NCI-H526 treated with DMSO at 0.1 percent for 48 hours (cell line): ENCODE results near the gene ZBTB7C.

Source experiments
- DNase-seq: peaks from one replicate; lab custom pipeline; 2025; lab: John Stamatoyannopoulos, UW

Gene ZBTB7C

DNA sequence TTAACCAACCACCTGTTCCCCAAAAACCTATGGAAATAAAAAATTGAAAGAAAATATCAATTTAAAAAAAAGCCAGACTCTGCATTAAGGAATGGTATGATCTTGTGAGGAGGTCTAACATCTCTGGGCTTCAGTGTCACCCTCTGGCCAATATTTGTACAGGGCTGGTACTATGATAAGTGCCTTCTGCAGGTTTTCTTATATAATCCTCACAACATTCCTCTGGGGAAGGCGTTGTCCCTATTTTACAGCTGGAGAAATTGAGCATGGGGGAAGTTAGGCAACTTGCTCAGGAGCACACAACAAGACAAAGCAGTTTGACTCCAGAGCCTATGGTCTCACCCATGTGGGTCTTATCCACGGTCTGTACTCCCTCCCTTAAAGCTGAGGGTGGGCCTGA, 86.0 kb downstream of the ZBTB7C start:
- no peak for DNase-seq

DNA sequence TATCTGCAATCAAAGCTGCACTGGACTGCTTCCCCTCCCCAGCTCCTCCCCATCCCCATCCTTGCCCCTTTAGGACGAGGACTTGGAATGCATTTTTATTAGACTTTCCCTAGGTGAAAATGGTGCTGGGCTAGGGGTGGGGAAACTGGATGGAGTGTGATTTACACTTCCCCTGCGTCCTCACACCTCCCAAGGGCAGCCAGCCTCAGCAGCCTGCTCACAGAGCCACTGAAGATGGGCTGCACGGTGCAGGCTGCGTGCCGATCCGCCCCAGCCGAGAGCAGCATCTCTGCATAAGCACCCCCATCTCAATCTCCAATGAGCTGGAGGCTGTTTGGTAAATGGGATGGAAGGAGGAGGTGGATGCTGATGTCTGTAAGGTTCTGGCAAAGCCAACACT, 87.6 kb downstream of the ZBTB7C start:
- no peak for DNase-seq

DNA sequence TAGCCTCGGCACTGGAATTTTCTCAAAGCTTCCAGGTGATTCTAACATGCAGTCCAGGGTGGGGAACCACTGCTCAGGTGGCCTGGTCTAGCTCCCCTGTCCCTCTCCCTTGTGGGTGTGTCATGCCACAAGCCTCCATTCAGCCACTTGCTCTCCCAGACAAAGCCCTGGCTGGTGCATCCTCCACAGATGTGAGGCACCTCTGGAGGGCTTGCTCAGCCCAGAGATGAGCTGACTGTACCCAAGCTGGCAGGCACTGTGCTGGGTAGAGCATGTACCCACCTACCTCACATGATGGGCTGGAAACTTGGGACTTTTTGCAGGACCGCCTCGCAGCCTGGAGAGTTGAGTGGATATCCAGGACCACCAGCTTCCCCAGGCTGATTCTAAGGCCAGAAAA, 88.1 kb downstream of the ZBTB7C start:
- no peak for DNase-seq

DNA sequence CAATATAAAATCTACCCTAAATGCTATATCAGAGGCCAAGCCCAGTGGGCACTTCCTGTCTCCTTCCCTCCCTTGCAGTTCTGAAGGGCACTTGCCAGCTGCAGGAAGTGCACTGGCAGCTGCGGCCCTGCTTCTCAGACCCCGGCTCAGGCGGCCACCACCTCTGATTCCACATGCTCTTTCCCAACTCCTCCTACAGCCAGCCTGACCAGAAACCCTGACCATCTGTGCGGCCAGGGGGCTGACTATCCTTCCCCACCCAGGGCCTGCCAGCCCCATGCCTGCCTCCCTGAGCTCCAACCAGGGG, 88.6 kb downstream of the ZBTB7C start:
- DNase-seq, result no peak

DNA sequence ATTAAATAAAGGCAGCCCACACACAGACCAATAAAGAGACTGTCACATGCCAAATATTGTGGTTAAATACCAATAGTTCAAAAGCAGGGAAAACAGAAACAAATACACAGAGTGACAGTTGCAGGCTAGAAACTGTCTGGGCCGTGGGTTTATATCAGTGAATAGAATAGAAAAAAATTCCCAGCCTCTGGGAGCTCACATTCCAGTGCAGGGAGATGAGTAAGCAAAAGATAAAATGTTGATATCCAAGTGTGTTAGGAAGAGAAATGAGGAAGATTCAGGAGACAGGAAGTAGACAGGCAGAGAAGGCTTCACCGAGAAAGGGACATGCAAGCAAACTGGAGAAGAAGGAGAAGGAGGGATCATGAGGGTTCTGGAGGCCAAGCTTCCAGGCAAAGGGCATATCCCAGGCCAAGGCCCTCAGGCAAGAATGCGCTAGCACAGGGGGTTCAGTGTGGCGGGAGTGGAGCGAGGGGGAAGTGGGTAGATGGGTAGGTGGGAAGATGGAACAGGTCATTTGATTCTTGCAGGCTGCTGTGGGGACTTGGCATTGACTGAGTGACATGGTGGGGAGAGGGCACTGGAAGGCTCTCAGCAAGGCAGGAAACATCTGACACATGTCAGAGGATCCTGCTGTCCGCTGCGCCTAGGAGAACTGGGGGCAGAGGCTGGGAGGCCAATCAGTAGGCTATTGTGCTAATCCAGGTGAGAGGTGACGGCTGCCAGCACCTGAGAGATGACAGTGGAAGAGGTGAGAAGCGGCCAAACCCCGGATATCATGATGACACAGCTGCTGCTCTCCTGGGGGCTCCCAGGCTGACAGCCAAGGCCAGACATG, 89.2 kb downstream of the ZBTB7C start:
- no peak for DNase-seq

DNA sequence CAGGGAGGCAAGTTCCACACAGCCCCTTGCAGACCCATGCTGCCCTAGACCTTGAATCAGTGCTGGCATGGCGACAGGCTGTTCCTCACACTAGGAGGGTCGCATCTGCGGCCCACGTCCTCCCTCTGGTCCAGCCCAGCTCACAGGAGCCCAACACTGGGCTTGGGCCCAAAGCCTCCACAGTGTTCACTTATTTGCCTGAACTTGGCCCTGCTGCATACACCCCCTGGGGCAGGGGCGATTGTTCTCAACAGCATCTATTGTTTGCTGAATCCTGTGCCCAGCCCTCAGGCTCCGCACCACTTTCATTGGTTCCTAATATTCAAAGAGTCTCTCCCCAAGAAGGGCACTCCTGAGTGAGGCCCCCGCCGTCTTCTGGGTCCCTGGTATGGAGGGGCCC, 90.7 kb downstream of the ZBTB7C start:
- DNase-seq, result no peak

DNA sequence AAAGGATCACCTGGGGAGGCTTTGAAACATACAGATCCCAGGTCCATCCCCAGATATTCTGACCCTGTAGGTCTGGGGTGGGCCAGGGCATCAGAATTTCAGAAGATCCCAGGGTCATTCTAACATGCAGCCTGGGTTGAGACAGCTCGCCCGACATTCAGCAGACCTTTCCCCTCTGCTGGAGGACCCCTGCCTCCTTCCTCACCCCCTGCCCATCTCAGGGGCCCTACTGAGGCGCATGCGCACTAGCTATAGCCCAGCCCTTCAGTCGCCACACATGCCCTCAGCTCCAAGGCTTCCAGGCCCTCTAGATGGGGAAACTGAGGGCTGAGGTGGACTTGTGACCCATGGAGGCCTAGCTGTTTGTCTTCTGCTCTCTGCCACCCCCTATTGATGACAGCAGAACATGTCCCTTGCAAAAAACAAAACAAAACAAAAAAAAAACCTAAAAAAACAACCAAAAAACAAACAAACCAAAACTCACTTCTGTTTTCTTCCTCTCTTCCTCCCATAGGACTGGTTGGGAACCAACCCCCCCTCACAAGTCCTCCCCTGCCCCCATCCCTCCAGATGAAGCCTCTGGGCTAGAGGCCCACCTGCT, 91.3 kb downstream of the ZBTB7C start:
- no peak for DNase-seq

DNA sequence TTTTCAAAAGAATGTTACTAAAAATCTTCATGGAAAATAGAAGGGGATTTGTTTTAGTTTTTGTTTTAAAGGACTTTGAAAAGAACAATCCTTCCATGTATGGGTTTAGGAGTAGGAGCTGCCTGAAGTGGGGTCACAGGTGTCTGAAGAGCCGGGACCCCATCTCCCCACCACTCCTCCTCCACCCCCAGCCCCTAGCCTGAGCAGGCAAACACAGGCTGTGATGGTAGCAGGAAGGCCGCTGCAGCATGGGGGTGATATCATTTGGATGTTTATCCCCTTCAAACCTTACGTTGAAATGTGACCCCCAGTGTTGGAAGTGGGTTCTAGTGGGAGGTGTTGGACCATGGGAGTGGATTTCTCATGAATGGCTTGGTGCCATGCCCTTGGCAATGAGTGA, 93.0 kb downstream of the ZBTB7C start:
- DNase-seq, result no peak

DNA sequence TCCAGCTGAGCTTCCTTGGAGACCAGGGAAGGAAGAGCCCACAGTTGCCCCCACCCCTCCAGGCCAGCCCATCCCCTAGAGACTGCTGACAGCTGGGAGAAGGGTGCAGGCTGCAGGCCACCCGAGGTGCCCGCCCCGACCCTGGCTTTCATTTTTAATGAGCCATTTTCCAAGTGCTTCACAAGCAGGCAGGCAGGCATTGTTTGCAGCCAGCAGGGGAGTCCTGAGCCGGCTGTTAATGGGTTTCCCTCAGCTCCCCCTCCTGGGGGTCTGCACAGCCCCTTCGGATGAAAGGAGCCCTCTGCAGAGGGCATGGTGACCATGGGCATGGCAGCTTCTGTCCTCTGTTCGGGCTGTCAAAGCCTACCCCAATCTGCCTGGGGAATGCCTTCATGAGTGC, 94.5 kb downstream of the ZBTB7C start:
- no peak for DNase-seq

DNA sequence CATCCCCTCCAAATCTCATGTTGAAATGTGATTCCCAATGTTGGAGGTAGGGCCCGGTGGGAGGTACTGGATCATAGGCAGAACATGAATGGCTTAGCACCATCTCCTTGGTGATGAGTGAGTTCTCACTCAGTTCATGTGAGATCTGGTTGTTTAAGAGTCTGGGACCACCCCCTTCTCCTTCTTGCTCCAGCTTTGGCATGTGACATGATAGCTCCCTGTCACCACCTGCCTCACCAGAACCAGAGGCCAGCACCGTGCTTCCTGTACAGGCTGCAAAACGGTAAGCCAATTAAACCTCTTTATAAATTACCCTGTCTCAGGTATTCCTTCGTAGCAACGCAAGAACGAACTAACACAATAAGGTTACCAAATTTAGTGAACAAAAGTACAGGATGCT, 95.4 kb downstream of the ZBTB7C start:
- no peak for DNase-seq

DNA sequence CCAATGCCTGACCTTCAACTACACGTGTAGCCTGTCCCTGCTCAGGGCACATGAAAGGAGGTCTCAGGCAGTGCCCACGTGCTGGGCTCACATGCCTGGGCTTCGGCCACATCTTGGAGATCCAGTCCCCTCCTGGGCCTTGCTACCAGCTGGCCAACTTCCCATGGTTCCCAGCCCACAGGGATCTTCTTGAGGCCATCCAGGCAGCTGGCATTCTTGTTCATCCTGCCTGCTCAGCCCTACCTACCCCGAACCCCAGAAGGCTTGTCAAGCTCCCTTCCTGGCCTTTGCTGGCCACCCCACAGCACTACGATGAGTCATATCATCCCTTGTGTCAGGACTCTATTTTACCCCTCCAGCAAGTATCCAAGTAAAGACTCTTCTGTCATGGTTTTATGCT, 97.1 kb downstream of the ZBTB7C start:
- DNase-seq, result no peak

DNA sequence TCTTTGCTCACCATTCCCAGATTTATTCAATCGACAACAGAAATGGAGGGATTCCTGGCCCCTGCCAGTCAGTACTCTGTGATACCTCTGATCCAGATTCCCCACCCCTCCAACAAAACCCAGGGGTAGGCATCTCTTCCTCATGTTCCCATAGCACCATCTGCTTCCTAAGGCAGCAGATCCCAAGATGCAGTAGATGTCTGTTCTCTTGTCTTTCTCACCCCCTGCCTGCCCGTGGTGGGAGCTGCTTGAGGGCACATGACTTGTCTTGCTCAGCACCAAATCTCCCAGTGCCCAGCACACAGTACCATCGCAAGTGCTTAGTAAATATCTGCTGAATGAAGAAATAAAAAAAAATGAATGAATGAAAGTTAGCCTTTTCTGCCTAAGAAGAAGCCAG, 98.2 kb downstream of the ZBTB7C start:
- no peak for DNase-seq

DNA sequence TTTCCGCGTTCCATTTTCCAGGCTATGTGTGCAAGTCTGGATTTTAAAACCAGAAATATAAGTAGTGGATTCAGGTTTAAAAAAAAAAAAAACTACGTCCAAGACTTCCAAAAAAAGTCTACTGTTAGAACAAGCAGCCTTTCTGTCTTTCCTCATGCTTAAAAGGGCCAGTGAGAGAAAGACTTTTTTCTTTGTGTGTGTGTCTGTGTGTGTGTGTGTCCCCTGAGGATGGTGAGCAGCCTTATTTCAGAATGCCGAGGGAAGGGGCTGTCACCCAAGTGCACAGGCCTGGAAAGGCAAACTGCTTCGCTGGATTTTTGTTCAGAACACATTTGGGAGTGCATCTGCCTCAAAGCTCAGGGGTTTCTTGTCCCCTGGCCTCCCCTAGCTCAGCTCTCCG, 98.8 kb downstream of the ZBTB7C start:
- no peak for DNase-seq

DNA sequence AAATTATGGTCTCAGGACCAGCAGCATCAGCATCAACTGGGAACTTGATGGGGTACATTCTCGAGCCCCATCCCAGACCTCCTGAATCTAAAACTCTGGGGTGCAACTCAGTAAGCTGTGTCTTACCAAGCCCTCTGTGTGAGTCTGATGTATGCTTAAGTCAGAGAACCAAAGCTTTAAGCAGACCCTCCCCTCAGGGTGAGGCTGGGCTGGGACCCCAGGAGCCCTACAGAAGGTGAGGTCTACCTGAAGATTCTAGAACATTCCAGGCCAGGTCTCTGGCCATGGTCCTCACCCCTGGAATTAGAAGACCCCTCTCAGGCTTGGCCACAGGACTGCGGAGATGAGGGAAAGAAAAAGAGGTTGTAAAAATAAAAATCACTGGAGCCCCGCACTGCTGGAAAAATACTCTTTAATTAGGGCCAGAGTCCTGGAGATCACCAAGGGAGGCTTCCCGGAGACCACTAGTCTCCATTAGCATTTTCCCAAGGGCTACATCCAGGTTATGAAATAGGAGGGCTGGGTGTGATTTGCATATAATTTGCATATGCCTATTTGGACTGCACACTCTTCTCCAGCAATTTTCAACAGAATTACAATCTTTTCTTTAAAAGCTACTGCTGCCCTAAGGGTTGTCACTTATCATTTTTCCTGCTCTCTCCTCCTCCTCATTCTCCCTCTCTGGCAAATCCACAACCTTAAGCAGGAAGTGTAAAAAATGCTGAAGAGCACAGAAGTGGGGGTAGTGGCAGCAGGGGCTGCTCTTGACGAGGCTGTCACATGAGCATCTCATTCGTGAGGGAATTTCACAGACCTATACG, 100.2 kb downstream of the ZBTB7C start:
- peak; percentile 89 for DNase-seq

DNA sequence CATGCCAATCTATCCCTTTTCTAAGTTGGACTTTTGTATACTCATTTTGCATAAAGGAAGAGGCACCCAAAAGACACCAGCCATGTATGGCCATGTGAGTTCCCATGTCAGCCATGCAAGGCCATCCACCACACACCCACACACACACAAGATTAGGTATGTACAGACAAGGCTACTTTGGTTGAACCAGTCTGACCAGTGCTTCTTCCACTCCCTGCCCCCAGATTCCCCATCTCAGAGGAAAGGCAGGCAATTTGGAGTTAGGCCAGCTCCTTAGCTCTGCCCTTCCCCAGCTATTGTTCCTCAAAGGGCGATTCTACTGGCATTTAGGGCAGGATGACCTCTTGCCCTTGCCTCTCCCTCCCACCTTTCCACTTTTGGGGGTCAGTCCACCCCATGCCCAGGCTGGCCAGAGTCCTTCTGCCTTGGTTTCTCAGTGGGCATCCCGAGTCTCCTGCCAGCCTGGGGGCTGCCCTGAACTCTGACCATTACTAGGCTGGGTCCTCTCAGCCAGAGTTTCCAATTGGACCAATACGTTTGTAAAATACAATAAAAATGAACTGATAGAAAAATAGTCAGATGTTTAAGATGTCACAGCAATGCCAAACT, 101.1 kb downstream of the ZBTB7C start:
- DNase-seq, result no peak

DNA sequence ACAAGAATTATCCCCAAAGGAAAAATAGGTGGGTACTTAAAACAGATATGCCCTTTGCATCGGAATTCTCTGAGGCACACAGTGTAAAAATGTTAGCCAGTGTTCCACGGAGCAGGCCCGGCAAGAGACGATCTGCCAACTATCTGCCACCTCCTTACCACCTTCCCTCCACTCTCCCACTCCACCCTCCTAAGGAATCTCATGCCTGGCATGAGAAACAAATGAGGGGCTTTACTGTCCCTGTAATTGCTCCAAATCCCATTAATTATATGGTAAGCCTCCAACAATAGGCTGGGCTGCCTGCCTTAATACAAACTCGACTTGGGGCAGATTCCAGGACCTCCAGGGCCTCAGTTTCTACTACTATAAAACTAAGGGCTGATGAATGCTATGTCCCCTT, 102.3 kb downstream of the ZBTB7C start:
- DNase-seq, result no peak

DNA sequence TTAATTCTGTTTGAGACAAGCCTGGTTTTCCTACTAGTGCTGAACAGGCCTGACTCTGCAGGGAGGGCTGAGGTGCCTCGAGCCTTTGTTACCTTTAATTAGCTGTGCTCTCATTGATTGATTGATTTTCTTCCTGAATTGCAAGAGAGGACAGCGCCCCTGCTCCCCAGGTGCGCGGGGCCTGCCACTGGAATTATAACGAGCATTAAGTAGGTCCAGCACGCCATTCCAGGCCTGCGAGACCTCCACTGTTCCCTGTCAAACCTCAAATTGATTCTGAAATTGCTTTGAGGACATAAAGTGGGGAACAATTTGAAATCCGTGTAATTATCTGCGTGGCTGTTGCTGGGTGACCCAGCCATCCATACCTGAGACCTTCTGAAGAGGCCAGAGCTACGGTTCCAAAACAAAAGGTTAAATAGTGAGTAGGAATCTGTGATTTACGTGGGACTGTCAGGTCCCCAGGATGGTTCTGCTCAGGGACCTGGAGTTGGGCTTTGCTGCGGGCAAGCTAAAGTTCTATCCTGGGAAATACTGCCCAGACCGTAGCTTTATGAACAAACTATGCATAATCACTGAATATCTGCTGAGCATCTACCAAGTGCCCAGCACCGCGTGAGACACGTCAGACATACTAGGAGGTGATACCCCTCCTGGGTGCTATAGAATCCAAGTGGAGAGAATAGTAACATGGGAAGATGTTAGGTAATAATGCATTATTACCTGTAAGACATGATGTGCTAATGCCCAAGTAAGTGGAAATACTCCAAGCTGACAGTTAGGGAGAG, 104.1 kb downstream of the ZBTB7C start:
- no peak for DNase-seq

DNA sequence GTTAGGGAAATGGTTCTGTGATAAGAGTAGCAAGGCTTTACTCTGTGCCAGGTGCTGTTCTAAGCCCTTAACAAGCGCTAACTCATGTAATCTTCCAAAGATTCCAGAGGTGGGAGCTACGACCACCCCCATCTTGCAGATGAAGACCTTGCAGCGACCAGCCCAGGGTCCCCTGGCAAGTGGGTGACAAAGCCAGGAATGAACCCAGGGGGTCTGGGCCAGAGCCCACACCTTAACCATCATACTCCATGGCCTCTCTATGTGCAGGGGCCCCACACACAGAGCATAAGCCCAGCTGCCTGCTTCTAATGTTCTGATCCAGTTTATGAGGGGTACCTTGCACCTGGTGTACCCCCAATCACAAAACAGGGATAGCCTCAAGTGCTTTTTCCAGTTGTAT, 105.3 kb downstream of the ZBTB7C start:
- no peak for DNase-seq

DNA sequence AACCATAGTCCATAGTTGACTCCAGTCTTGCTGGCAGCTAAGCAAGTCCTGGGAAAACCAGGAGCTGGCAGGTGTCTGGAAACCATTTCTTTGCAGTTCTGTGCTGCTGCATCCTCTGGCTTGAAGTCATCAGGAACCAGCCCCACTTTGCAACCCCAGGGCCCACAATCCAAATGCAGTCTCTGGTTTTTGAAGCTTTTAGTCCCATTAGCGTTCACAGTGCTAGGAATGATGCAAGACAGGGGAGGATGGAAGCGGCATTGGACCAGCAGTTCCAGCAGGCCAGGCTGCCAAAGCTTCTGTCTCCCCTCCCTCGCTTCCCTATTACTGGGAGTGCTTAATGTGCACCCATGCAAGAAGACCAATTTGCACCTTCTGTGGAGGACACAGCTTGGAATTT, 106.4 kb downstream of the ZBTB7C start:
- DNase-seq, result no peak

DNA sequence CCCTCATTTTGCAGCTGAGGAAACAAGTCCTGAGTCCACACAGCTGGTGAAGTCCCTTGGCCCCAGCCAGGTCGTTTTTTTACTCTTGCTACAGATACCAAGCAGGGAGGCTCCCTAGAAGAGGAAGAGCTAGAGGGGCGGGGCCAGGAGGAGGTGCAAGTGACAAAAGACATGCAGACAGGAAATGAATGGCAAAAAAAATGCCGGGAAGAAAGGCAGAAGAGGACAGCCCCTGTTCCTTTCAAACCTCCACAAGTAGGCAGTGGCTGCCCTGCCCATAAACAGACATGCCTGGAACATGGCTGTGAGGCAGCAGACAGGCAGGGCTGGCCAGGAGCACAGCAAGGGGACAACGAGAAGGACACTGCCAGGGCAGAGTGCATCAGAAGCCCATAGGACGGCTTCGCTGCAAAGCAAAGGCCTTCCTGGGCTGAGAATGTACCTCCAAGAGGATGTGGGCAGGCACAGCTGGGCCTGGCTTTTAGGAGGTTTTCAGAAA, 108.7 kb downstream of the ZBTB7C start:
- DNase-seq, result no peak

DNA sequence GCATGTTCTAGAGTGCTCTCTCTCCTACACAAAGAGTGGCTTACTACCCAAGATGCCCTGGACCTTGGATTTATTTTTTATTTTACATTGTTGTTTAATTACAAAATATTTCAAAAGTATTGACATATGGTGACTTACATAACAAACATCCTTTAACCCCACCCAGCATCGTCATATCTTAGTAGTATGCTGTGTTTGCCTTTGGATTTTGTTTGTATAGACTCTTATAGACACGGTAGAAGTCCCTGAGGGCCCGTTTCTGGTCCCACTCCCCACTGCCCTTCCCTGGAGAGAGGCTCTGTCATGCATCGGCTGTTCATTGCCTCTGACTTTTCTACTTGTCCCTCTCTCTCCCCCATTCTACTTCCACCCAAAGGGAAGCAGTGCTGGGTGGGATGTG, 112.0 kb downstream of the ZBTB7C start:
- DNase-seq, result no peak

DNA sequence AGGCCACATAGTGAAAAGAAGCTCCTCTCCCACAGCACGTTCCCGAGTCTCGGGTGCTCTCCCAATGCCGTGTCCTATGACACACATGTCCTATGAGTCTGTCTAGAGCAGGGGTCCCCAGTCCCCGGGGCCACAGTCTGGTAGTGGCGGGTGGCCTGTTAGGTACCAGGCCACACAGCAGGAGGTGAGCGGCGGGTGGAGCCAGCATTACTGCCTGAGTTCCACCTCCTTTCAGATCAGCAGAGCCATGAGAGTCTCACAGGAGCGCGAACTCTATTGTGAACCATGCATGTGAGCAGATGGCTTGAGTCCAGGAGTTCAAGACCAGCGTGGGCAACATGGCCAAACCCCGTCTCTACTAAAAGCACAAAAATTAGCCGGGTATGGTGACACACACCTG, 112.6 kb downstream of the ZBTB7C start:
- no peak for DNase-seq
